Embryonic facial prominence (tissue), 1 donor: Measurements from ENCODE around the gene FMNL2.

ENCODE experiments used
- DNase-seq: peaks from one replicate; pipeline ENCODE4 v3.0.0-alpha.2; 2016; ENCODE audit errors: extremely low spot score

Gene FMNL2

GRCh38 chr2:152611458-152612231 is 276.7 kb downstream of the FMNL2 start:
- DNase-seq: no peak

GRCh38 chr2:152613235-152613634 is 278.3 kb downstream of the FMNL2 start:
- no peak for DNase-seq

- no peak for DNase-seq
Measured at GRCh38 chr2:152615177-152615576, 280.2 kb downstream of the FMNL2 start.

- DNase-seq: no peak
Measured at GRCh38 chr2:152617456-152618192, 282.6 kb downstream of the FMNL2 start.

GRCh38 chr2:152618193-152618564 is 283.2 kb downstream of the FMNL2 start:
- no peak for DNase-seq

GRCh38 chr2:152620208-152620607 is 285.2 kb downstream of the FMNL2 start:
- peak; percentile 39 for DNase-seq

GRCh38 chr2:152620985-152621384 is 286.0 kb downstream of the FMNL2 start:
- DNase-seq: no peak

- no peak for DNase-seq
Measured at GRCh38 chr2:152622219-152622618, 287.2 kb downstream of the FMNL2 start.

GRCh38 chr2:152623076-152623740 is 288.2 kb downstream of the FMNL2 start:
- DNase-seq: no peak

GRCh38 chr2:152623775-152624174 is 288.8 kb downstream of the FMNL2 start:
- DNase-seq: no peak

GRCh38 chr2:152624805-152625204 is 289.8 kb downstream of the FMNL2 start:
- no peak for DNase-seq

GRCh38 chr2:152626911-152627339 is 292.0 kb downstream of the FMNL2 start:
- DNase-seq: peak; percentile 38

- no peak for DNase-seq
Measured at GRCh38 chr2:152627351-152627957, 292.5 kb downstream of the FMNL2 start.

- DNase-seq: no peak
Measured at GRCh38 chr2:152629202-152629601, 294.2 kb downstream of the FMNL2 start.

GRCh38 chr2:152630466-152630865 is 295.5 kb downstream of the FMNL2 start:
- no peak for DNase-seq

GRCh38 chr2:152632736-152633135 is 297.8 kb downstream of the FMNL2 start:
- DNase-seq: no peak

- DNase-seq: no peak
Measured at GRCh38 chr2:152635635-152636298, 300.8 kb downstream of the FMNL2 start.

- no peak for DNase-seq
Measured at GRCh38 chr2:152637251-152637650, 302.3 kb downstream of the FMNL2 start.

- DNase-seq: no peak
Measured at GRCh38 chr2:152638056-152638455, 303.1 kb downstream of the FMNL2 start.

GRCh38 chr2:152638590-152638989 is 303.6 kb downstream of the FMNL2 start:
- DNase-seq: no peak

GRCh38 chr2:152644189-152644873 is 309.4 kb downstream of the FMNL2 start:
- DNase-seq: no peak
